B cell (primary cell): Measurements from ENCODE around the gene CD80.

ENCODE experiments used
- EZH2 ChIP-seq: IDR thresholded peaks from 2 replicates; pipeline ENCODE4 v1.6.1; 2012; ENCODE audit warnings: borderline replicate concordance, low read depth, mild to moderate bottlenecking, moderate library complexity, low read length; ENCODE audit not compliant: insufficient read depth, poor library complexity, severe bottlenecking
- TF ChIP-seq, protein P1 (sequence below): fragments of 200-600 bp; IDR thresholded peaks from one replicate; pipeline ENCODE4 v1.8.0; 2022; ENCODE audit warnings: antibody characterized with exemption, mild to moderate bottlenecking

DNA sequence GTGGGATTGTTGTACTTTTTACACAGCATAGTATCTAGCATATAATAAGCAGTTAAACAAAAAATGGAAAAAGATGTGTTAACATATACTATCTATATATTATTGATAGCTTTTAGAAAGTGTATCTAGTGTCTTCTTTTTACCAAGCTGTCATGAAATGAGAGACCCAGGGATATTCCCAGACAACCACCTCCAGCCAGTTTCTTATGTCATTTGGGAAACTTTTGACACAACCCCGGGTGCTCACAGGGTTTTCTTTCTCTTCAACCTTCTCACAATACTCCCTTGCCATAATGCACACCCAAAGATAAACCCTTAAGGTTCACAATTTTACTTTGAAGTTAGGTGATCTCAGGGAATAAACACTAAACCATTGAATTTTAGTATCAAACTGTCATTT, 33.4 kb upstream of the CD80 start:
- TF ChIP-seq, protein P1, sequence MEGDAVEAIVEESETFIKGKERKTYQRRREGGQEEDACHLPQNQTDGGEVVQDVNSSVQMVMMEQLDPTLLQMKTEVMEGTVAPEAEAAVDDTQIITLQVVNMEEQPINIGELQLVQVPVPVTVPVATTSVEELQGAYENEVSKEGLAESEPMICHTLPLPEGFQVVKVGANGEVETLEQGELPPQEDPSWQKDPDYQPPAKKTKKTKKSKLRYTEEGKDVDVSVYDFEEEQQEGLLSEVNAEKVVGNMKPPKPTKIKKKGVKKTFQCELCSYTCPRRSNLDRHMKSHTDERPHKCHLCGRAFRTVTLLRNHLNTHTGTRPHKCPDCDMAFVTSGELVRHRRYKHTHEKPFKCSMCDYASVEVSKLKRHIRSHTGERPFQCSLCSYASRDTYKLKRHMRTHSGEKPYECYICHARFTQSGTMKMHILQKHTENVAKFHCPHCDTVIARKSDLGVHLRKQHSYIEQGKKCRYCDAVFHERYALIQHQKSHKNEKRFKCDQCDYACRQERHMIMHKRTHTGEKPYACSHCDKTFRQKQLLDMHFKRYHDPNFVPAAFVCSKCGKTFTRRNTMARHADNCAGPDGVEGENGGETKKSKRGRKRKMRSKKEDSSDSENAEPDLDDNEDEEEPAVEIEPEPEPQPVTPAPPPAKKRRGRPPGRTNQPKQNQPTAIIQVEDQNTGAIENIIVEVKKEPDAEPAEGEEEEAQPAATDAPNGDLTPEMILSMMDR: no peak
- TF ChIP-seq EZH2: no peak
